ENCODE results near the gene RFX2. TPM values are rescaled to one million over a fixed set of nuclear protein-coding genes. Genes with fewer than 3 reads are reported as not detected.

The RFX2 gene
- total and polyA plus RNA-seq, 4 donors = 0.67 to 5.1 (median 2.8) TPM

- H3K4me3 ChIP-seq (ENCODE audit: low read depth in 1 of 3, low read length in 3 of 3) = no peak overlapping the region
- 75% methylated on average over 16 of the region's 16 CpGs for WGBS
- peaks cover 0 to 28% (median 24%) of the 10 kb centered on the region in 4 donors for H3K4me1 ChIP-seq (ENCODE audit: control insufficient read depth in 4 of 4, insufficient read depth in 4 of 4, low read length in 3 of 4)
Observed at GRCh38 chr19:6100284-6100915, 9.9 kb downstream of the RFX2 start.

GRCh38 chr19:6099599-6099998 lies 10.7 kb downstream of the RFX2 start:
- Histone ChIP-seq H3K27ac (ENCODE audit: low read depth in 1 of 2, low read length in 2 of 2) (no peak overlapping the region), H3K9me3 (ENCODE audit: control insufficient read depth in 4 of 4, low read length in 3 of 4) (no peaks in the 10 kb centered on the region), H3K9ac (ENCODE audit: low read depth in 1 of 2, low read length in 2 of 2) (no peak overlapping the region), H3K4me1 (ENCODE audit: control insufficient read depth in 4 of 4, insufficient read depth in 4 of 4, low read length in 3 of 4) (peaks cover 0 to 28% (median 24%) of the 10 kb centered on the region in 4 donors), H3K4me3 (ENCODE audit: low read depth in 1 of 3, low read length in 3 of 3) (no peak overlapping the region), H3K27me3 (ENCODE audit: control insufficient read depth in 4 of 4, insufficient read depth in 4 of 4, low read length in 3 of 4) (no peaks in the 10 kb centered on the region), H3K36me3 (ENCODE audit: control insufficient read depth in 4 of 4, insufficient read depth in 3 of 4, low read depth in 1 of 4, low read length in 3 of 4) (no peaks in the 10 kb centered on the region)
- no peak for DNase-seq (ENCODE audit: low spot score)
- TF ChIP-seq MAX (IDR thresholded peaks at IDR 0.05) (no peak), HNF4G (IDR thresholded peaks at IDR 0.05) (no peak), JUND (IDR thresholded peaks at IDR 0.05) (no peak), NR2F2 (IDR thresholded peaks at IDR 0.05) (no peak), TAF1 (conservative IDR thresholded peaks at IDR 0.05) (no peak), YY1 (IDR thresholded peaks at IDR 0.05) (no peak), FOXA1 (IDR thresholded peaks at IDR 0.05) (no peak), HNF4A (conservative IDR thresholded peaks at IDR 0.05) (no peak), GABPA (IDR thresholded peaks at IDR 0.05 in 1 of 2, conservative IDR thresholded peaks at IDR 0.05 in 1 of 2) (no peak), FOXA2 (IDR thresholded peaks at IDR 0.05) (no peak), RAD21 (IDR thresholded peaks at IDR 0.05) (no peak)
- TF ChIP-seq, protein P1, sequence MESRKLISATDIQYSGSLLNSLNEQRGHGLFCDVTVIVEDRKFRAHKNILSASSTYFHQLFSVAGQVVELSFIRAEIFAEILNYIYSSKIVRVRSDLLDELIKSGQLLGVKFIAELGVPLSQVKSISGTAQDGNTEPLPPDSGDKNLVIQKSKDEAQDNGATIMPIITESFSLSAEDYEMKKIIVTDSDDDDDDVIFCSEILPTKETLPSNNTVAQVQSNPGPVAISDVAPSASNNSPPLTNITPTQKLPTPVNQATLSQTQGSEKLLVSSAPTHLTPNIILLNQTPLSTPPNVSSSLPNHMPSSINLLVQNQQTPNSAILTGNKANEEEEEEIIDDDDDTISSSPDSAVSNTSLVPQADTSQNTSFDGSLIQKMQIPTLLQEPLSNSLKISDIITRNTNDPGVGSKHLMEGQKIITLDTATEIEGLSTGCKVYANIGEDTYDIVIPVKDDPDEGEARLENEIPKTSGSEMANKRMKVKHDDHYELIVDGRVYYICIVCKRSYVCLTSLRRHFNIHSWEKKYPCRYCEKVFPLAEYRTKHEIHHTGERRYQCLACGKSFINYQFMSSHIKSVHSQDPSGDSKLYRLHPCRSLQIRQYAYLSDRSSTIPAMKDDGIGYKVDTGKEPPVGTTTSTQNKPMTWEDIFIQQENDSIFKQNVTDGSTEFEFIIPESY (IDR thresholded peaks at IDR 0.05) = no peak
- TF ChIP-seq, protein P2, sequence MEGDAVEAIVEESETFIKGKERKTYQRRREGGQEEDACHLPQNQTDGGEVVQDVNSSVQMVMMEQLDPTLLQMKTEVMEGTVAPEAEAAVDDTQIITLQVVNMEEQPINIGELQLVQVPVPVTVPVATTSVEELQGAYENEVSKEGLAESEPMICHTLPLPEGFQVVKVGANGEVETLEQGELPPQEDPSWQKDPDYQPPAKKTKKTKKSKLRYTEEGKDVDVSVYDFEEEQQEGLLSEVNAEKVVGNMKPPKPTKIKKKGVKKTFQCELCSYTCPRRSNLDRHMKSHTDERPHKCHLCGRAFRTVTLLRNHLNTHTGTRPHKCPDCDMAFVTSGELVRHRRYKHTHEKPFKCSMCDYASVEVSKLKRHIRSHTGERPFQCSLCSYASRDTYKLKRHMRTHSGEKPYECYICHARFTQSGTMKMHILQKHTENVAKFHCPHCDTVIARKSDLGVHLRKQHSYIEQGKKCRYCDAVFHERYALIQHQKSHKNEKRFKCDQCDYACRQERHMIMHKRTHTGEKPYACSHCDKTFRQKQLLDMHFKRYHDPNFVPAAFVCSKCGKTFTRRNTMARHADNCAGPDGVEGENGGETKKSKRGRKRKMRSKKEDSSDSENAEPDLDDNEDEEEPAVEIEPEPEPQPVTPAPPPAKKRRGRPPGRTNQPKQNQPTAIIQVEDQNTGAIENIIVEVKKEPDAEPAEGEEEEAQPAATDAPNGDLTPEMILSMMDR (IDR thresholded peaks at IDR 0.05; ENCODE audit: low read depth, low read length, missing input control) = no peak
- TF ChIP-seq, protein P3, sequence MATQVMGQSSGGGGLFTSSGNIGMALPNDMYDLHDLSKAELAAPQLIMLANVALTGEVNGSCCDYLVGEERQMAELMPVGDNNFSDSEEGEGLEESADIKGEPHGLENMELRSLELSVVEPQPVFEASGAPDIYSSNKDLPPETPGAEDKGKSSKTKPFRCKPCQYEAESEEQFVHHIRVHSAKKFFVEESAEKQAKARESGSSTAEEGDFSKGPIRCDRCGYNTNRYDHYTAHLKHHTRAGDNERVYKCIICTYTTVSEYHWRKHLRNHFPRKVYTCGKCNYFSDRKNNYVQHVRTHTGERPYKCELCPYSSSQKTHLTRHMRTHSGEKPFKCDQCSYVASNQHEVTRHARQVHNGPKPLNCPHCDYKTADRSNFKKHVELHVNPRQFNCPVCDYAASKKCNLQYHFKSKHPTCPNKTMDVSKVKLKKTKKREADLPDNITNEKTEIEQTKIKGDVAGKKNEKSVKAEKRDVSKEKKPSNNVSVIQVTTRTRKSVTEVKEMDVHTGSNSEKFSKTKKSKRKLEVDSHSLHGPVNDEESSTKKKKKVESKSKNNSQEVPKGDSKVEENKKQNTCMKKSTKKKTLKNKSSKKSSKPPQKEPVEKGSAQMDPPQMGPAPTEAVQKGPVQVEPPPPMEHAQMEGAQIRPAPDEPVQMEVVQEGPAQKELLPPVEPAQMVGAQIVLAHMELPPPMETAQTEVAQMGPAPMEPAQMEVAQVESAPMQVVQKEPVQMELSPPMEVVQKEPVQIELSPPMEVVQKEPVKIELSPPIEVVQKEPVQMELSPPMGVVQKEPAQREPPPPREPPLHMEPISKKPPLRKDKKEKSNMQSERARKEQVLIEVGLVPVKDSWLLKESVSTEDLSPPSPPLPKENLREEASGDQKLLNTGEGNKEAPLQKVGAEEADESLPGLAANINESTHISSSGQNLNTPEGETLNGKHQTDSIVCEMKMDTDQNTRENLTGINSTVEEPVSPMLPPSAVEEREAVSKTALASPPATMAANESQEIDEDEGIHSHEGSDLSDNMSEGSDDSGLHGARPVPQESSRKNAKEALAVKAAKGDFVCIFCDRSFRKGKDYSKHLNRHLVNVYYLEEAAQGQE (IDR thresholded peaks at IDR 0.05) = no peak
- TF ChIP-seq, protein P4, sequence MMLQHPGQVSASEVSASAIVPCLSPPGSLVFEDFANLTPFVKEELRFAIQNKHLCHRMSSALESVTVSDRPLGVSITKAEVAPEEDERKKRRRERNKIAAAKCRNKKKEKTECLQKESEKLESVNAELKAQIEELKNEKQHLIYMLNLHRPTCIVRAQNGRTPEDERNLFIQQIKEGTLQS (IDR thresholded peaks at IDR 0.05) = no peak
- 93% methylated on average over 2 of the region's 2 CpGs for WGBS

More at GRCh38 chr19:6100284-6100915, 9.9 kb downstream of the RFX2 start:
- Histone ChIP-seq H3K9ac (ENCODE audit: low read depth in 1 of 2, low read length in 2 of 2) (no peak overlapping the region), H3K27me3 (ENCODE audit: control insufficient read depth in 4 of 4, insufficient read depth in 4 of 4, low read length in 3 of 4) (no peaks in the 10 kb centered on the region), H3K9me3 (ENCODE audit: control insufficient read depth in 4 of 4, low read length in 3 of 4) (no peaks in the 10 kb centered on the region), H3K27ac (ENCODE audit: low read depth in 1 of 2, low read length in 2 of 2) (peak overlapping the region; percentile 9 to 25), H3K36me3 (ENCODE audit: control insufficient read depth in 4 of 4, insufficient read depth in 3 of 4, low read depth in 1 of 4, low read length in 3 of 4) (no peaks in the 10 kb centered on the region)
- TF ChIP-seq GABPA (IDR thresholded peaks at IDR 0.05 in 1 of 2, conservative IDR thresholded peaks at IDR 0.05 in 1 of 2) = peak; percentile 18 to 32
- TF ChIP-seq RAD21 (IDR thresholded peaks at IDR 0.05) = peak in 1 of 2 donors; percentile 6
- TF ChIP-seq, protein P1 (IDR thresholded peaks at IDR 0.05) = no peak
- TF ChIP-seq YY1 (IDR thresholded peaks at IDR 0.05) = peak; percentile 64
- peak; percentile 62 for DNase-seq (ENCODE audit: low spot score)
